ENCODE data around the gene PTPRG. TPM values are rescaled to one million over a fixed set of nuclear protein-coding genes. Genes with fewer than 3 reads are reported as not detected.

The PTPRG gene
- total RNA-seq, 3 donors from 2014 or later, result 0.10 to 0.19 (median 0.13) TPM

DNA sequence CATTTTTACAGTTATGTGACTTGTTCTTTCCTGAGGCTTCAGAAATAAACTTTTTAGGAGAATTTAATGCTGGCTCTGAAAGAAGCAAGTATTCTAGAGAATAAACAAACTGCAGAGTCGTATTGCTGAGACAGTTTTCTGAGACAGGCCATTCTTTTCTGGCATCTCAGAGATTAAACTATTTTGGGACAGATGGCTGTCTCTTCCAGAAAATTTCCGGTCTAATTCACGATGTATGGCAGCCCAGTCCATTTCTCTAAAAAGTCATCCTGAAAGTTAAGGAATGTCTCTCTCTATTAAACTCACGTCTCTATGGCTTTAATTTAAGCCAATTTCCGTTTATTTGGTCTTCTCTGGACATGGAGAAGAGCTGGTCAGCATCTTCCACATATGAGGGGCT is 603.4 kb downstream of the PTPRG start:
- H3K36me3 Mint-ChIP-seq (ENCODE audit: insufficient read depth), result no peaks in the 10 kb centered on the region
- H3K9me3 Mint-ChIP-seq, result no peaks in the 10 kb centered on the region
- H3K4me1 Mint-ChIP-seq (ENCODE audit: low read depth), result no peaks in the 10 kb centered on the region
- ATAC-seq, result no peak
- DNase-seq, result no peak
- no peak overlapping the region for H3K4me3 Mint-ChIP-seq
- peaks cover 4% of the 10 kb centered on the region for H3K27me3 Mint-ChIP-seq (ENCODE audit: low read depth)

DNA sequence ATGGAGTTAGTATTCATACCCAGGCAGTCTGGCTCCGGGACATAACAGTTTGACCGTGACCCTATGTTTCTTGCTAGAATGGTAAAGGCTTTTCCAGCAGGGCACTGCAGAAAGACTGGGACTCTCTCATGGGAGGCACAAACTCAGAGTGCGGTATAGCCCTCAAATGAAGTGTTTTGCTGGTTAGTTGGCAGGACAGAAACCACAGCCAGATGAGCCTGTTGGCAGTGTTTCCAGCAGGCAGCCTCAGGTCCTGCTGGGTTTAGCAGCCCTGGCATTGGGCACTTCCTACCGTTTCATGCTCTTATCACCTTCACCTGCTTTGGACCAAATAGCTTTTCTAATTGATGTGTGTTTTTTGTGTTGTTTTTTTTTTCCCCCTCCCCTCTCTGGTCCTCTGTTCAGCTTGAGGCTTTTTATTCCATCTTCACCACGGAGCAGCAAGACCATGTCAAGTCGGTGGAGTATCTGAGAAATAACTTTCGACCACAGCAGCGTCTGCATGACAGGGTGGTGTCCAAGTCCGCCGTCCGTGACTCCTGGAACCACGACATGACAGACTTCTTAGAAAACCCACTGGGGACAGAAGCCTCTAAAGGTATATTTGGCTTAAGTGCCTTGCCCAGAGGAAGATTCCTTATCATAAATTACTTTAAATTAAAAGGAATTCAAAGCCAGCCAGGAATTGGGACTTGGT is 606.3 kb downstream of the PTPRG start:
- ATAC-seq (no peak), DNase-seq (no peak)
- Mint-ChIP-seq H3K36me3 (ENCODE audit: insufficient read depth) (no peaks in the 10 kb centered on the region), H3K9me3 (peaks cover 11% of the 10 kb centered on the region), H3K4me3 (no peak overlapping the region), H3K4me1 (ENCODE audit: low read depth) (no peaks in the 10 kb centered on the region), H3K27me3 (ENCODE audit: low read depth) (peaks cover 4% of the 10 kb centered on the region)

DNA sequence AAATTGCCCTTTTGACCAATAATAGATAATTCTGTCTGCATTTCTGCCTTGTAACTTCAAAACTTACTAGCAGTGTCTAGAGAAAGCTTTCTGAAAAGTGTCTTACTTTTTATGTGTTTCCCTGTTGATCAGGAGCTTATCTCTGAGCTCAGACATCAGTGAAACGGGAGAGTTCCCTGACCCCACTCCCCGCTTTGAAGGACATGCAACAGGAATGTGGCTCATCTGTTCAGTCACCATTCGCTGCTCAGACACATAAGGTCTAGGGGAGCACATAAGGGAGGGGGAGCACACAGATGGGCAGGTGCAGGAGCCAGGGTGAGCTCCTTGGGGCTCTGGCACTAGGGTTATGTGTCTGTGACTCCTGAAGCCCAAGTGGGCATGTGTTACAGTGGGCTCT is 607.0 kb downstream of the PTPRG start:
- Mint-ChIP-seq H3K36me3 (ENCODE audit: insufficient read depth) (no peaks in the 10 kb centered on the region), H3K4me3 (no peak overlapping the region), H3K9me3 (peaks cover 11% of the 10 kb centered on the region), H3K4me1 (ENCODE audit: low read depth) (no peaks in the 10 kb centered on the region), H3K27me3 (ENCODE audit: low read depth) (peaks cover 4% of the 10 kb centered on the region)
- DNase-seq (no peak), ATAC-seq (no peak)

DNA sequence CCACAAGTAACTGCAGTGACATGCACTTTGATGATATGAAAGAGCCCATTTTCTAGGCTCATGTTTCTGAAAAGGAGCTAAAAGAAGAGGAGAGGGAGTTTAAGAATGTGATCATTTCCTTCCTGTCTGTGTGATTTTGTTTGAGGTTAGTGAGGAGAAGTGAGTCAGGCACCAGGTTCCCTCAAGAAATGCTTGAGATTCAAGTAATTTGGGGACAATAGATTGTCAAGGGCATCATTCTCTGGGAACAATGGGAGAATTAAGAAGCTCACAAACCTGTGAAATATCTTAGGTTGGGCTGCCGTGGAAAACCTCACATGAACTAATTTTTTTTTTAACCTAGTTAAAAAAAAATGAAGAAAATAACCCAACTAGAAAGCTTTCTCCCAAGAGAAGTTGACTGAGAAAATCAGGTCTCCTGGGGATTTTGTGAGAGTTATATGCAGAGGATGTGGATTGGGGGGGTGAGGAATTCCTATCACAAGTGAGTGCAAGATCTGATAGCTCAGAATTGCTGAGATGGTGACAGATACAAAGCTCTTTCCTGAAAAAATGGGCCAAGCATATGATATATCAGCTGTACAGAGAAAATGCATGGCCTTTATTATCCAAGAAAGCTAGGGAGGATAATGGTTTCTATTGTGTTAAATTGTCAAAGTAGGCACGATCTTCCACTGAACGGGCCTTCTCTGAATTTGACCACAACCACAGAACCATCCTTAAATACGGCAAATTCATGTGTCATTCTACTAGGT is 608.7 kb downstream of the PTPRG start:
- Mint-ChIP-seq H3K27me3 (ENCODE audit: low read depth) (peaks cover 4% of the 10 kb centered on the region), H3K36me3 (ENCODE audit: insufficient read depth) (no peaks in the 10 kb centered on the region), H3K4me1 (ENCODE audit: low read depth) (no peaks in the 10 kb centered on the region), H3K4me3 (no peak overlapping the region), H3K9me3 (peaks cover 11% of the 10 kb centered on the region)
- ATAC-seq (no peak), DNase-seq (no peak)

DNA sequence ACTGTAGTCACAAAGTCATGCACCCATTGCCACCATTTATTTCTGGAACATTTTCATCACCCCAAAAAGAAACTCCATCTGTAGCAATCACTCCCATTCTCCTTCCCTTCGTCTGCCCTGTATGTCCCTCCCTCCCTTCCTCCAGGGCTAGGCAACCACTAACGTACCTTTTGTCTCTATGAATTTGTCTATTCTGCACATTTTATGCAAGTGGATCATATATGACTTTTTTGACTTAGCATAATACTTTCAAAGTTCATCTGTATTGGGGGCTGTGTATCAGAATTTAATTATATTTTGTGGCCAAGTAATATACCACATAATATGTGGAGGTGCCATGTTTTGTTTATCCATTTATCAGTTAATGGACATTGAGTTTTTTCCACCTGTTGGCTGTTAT is 610.4 kb downstream of the PTPRG start:
- Mint-ChIP-seq H3K4me1 (ENCODE audit: low read depth) (no peaks in the 10 kb centered on the region), H3K9me3 (peaks cover 11% of the 10 kb centered on the region), H3K27me3 (ENCODE audit: low read depth) (peaks cover 4% of the 10 kb centered on the region), H3K4me3 (no peak overlapping the region), H3K36me3 (ENCODE audit: insufficient read depth) (no peaks in the 10 kb centered on the region)
- no peak for DNase-seq
- no peak for ATAC-seq

DNA sequence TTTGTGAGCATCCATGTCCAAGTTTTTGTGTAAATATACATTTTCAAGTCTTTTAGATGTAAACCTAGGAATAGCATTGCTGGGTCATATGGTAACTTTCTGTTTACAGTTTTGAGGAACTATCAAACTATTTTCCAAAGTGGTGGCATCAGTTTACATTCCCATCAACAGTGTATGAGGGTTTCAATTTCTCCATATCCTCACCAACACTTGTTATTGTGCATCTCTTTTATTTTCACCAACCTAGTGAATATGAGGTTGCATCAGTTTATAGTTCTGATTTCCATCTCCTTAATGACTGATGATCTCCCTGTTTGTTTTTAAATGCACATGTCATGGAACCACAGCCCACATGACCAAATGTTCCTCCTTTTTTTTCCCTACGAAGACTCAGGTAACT is 610.8 kb downstream of the PTPRG start:
- Mint-ChIP-seq H3K4me1 (ENCODE audit: low read depth) (no peaks in the 10 kb centered on the region), H3K4me3 (no peak overlapping the region), H3K27me3 (ENCODE audit: low read depth) (peaks cover 4% of the 10 kb centered on the region), H3K9me3 (peaks cover 11% of the 10 kb centered on the region), H3K36me3 (ENCODE audit: insufficient read depth) (no peaks in the 10 kb centered on the region)
- ATAC-seq, result no peak
- no peak for DNase-seq

DNA sequence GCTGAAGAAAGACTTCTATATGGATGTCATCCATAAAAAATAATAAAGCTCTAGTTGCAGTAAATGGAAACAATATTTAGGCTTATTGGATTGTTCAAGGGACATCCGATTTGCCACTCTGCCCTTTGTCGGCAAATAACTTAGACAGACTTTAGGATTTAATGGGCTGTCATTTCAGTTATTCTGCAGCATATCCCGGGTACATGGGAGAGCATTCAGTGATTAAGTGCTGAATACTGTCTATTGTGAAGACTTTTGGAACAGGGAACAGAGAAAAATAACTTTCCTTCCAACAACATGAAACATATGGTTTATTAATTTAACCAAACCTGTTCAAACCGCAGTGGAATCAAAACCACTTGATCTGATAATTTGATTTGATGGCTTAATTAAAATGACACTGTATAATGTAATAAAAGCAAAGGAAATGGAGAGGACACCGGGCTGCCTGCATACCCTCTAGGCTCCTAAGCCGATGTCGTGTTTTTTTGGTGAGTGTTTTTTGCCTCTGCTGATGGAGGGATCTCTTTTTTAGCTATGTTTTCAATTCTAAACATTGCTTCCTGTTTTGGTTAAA is 612.7 kb downstream of the PTPRG start:
- Mint-ChIP-seq H3K27me3 (ENCODE audit: low read depth) (no peaks in the 10 kb centered on the region), H3K36me3 (ENCODE audit: insufficient read depth) (no peaks in the 10 kb centered on the region), H3K9me3 (peaks cover 11% of the 10 kb centered on the region), H3K4me3 (no peak overlapping the region), H3K4me1 (ENCODE audit: low read depth) (no peaks in the 10 kb centered on the region)
- DNase-seq, result no peak
- no peak for ATAC-seq

DNA sequence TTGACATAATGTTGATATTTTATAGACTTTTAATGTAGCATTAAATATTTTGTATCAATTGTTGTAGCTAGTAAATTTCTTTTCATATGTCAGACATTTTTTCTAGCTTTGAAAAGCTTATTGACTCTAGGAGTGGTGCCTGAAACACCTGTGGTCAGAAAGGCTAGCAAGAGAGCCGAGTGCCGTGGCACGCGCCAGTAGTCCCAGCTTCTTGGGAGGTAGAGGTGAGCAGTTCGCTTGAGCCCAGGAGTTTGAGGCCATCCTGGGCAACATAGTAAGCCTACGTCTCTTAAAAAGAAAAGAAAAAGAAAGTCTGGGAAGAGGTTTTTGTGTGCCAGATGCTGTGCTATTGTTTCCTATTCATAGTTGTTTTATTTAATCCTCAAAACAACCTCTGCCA is 613.8 kb downstream of the PTPRG start:
- DNase-seq (no peak), ATAC-seq (no peak)
- H3K9me3 Mint-ChIP-seq, result peaks cover 11% of the 10 kb centered on the region
- no peaks in the 10 kb centered on the region for H3K36me3 Mint-ChIP-seq (ENCODE audit: insufficient read depth)
- H3K4me1 Mint-ChIP-seq (ENCODE audit: low read depth), result no peaks in the 10 kb centered on the region
- H3K27me3 Mint-ChIP-seq (ENCODE audit: low read depth), result no peaks in the 10 kb centered on the region
- H3K4me3 Mint-ChIP-seq, result no peak overlapping the region

DNA sequence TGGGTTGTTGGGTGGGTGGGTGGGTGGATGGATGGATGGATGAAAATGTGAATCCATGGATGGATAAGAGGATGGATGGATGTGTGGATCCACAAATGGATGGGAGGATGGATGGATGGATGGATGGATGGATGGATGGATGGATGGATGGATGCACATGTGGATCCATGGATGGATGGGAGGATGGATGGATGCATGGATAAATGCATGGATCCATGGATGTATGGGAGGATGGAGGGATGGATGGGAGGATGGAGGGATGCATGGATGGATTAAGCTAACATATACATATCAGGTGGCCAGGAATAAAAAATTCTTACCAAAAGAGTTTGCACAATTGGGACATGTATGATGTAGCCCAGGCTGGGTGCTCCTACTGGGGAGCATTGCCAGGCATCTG is 616.7 kb downstream of the PTPRG start:
- peaks cover 2% of the 10 kb centered on the region for H3K27me3 Mint-ChIP-seq (ENCODE audit: low read depth)
- ATAC-seq (no peak), DNase-seq (no peak)
- no peak overlapping the region for H3K4me3 Mint-ChIP-seq
- no peaks in the 10 kb centered on the region for H3K9me3 Mint-ChIP-seq
- H3K4me1 Mint-ChIP-seq (ENCODE audit: low read depth), result no peaks in the 10 kb centered on the region
- H3K36me3 Mint-ChIP-seq (ENCODE audit: insufficient read depth), result no peaks in the 10 kb centered on the region

DNA sequence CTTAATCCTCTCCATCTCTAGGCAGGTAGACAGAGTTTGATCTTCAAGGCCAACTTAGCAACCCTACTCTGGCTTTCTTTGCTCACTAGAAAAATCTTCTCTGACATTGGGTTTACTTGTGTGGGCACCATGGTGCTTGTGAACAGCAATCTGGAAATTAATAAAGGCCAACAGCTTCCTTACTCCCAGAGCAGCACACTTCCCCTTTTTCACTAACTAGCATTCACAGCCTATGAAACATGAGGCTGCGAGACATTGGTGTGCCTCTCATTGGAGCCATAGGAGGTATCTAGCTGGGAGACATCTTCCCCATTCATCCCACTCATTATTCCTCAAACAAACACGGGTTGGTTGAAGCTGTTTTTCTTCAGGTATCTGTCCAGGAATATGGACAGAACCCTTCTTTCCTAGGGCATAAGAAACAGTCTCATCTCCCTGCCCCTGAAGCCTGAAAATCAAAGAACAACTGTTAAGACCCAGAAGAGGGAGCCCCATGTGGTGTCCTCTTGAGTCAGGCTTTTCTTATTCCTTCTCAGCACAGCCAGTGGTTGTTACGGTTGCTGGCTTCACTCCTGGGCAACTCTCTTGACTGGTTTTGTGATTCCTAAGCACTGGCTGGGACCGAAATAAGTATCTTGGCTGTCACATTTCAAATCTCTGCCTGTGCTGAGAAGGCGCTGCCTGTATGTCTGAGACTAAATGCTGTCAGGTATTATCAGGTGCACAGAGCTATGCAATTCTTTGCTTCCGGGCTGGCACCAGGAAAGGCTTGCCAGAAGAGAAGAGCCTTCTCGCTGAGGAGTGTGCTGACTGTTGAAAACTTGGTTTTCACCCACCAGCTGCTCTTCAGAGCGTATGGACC is 617.6 kb downstream of the PTPRG start:
- H3K27me3 Mint-ChIP-seq (ENCODE audit: low read depth), result peaks cover 2% of the 10 kb centered on the region
- no peaks in the 10 kb centered on the region for H3K9me3 Mint-ChIP-seq
- no peak for ATAC-seq

DNA sequence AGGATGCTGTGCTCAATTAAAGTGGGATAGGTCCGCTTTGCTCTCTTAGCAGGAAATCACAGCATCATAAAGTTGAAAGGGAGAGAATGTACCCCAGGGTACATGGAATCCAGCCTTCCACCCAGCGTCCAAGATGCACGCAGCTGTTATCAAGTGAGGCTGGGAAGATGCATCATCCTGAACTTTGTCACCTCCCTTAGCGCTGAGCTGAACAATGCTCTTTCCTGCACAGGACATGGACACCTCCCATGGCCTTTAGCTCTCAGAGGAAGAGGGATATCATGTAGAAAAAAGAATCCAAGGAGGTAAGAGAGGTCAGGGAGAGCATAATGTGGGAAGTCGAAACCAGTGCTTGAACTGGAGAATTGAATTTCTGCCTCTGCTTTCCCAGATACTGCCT is 619.1 kb downstream of the PTPRG start:
- no peaks in the 10 kb centered on the region for H3K4me1 Mint-ChIP-seq (ENCODE audit: low read depth)
- no peak overlapping the region for H3K4me3 Mint-ChIP-seq
- DNase-seq (no peak), ATAC-seq (no peak)
- H3K9me3 Mint-ChIP-seq, result no peaks in the 10 kb centered on the region
- H3K36me3 Mint-ChIP-seq (ENCODE audit: insufficient read depth), result no peaks in the 10 kb centered on the region
- peaks cover 2% of the 10 kb centered on the region for H3K27me3 Mint-ChIP-seq (ENCODE audit: low read depth)

More for the DNA sequence above, 617.6 kb downstream of the PTPRG start:
- DNase-seq, result no peak
- Mint-ChIP-seq H3K4me3 (no peak overlapping the region), H3K4me1 (ENCODE audit: low read depth) (no peaks in the 10 kb centered on the region), H3K36me3 (ENCODE audit: insufficient read depth) (no peaks in the 10 kb centered on the region)

DNA sequence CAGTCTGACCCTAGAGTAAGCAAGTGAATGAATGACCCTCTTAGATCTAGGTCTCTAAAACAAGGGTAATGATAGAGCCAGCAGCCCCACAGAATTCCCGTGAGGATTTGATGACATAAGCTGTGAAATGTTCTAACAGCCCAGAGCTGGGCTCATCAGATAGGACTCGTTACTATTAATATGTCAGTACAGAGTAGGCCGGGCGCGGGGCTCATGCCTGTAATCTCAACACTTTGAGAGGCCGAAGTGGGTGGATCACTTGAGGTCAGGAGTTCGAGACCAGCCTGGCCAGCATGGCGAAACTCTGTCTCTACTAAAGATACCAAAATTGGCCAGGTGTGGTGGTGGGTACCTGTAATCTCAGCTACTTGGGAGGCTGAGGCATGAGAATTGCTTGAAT is 621.7 kb downstream of the PTPRG start:
- H3K36me3 Mint-ChIP-seq (ENCODE audit: insufficient read depth), result no peaks in the 10 kb centered on the region
- H3K27me3 Mint-ChIP-seq (ENCODE audit: low read depth), result peaks cover 2% of the 10 kb centered on the region
- H3K9me3 Mint-ChIP-seq, result no peaks in the 10 kb centered on the region
- H3K4me1 Mint-ChIP-seq (ENCODE audit: low read depth), result no peaks in the 10 kb centered on the region
- no peak overlapping the region for H3K4me3 Mint-ChIP-seq
- no peak for DNase-seq
- ATAC-seq, result no peak

DNA sequence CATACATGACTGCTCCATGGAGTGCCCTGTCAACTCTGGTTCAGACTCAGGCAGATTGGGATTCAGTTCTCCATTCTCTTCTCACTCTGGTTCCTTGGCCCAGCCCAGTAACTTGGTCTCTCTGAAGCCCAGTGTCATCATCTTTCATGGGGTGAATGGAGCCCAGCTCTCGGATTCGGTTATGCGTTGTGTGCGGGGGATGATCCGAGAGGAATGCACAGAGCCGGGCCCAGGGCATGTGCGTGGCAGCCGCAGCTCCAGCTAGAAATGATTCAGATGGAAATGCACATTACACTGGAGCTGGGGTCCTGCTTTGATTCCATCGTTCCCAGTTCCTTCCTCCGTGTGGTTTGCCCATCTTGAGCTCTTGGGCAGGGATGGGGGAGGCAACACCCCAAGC is 622.6 kb downstream of the PTPRG start:
- Mint-ChIP-seq H3K4me1 (ENCODE audit: low read depth) (peaks cover 3% of the 10 kb centered on the region), H3K36me3 (ENCODE audit: insufficient read depth) (no peaks in the 10 kb centered on the region), H3K4me3 (no peak overlapping the region), H3K9me3 (no peaks in the 10 kb centered on the region), H3K27me3 (ENCODE audit: low read depth) (peaks cover 2% of the 10 kb centered on the region)
- ATAC-seq (no peak), DNase-seq (no peak)

DNA sequence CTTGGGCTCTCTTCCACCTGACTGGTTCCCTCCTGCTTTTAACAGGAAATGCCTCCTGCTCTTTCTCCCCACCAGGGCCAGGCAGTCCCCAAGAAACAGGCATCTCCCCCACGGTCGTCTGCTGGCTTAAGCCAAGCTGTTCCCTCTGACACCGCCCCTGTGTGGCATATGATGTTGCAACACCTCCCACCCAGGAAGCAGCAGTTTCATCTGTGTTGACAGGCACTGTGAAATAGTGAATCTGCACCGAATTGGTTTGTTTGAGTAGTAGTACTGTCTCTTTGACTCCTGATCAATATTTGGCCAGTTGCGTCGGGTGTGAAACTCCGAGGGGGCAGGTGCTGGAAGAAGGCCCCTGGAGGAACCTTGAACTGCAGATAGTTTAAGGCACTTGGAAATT is 623.2 kb downstream of the PTPRG start:
- no peak overlapping the region for H3K4me3 Mint-ChIP-seq
- peaks cover 3% of the 10 kb centered on the region for H3K4me1 Mint-ChIP-seq (ENCODE audit: low read depth)
- no peaks in the 10 kb centered on the region for H3K9me3 Mint-ChIP-seq
- no peaks in the 10 kb centered on the region for H3K36me3 Mint-ChIP-seq (ENCODE audit: insufficient read depth)
- no peak for ATAC-seq
- no peak for DNase-seq
- peaks cover 2% of the 10 kb centered on the region for H3K27me3 Mint-ChIP-seq (ENCODE audit: low read depth)
